NCI-H460 (cell line): ENCODE data around the gene TRIP12. TPM values are rescaled to one million over a fixed set of nuclear protein-coding genes. Genes with fewer than 3 reads are reported as not detected.
A peak's percentile ranks its signal among the peaks of the same experiment; 100 is the strongest.
"Not testable (repeated sequence)": the region's sequence is repeated elsewhere in the genome, so short reads cannot be mapped to it uniquely, and the experiment has no call there.

Experiments
- DNase-seq: peaks from one replicate; pipeline ENCODE4 v3.0.0-alpha.2; 2016; ENCODE audit warnings: low read depth; ENCODE audit errors: extremely low read depth
- total RNA-seq: library from RNA; depleted of rRNA; stranded (reverse); fragments of >200 nt; shearing (Covaris generic); gene quantifications from 2 replicates; pipeline ENCODE4 v1.2.3, GENCODE V29; 2014

Gene TRIP12
- total RNA-seq, 1 experiment from 2014 or later = 117 TPM

GRCh38 chr2:229879191-229879950 is 42.4 kb downstream of the TRIP12 start:
- no peak for DNase-seq

- no peak for DNase-seq
These were observed 46.3 kb downstream of the TRIP12 start for GRCh38 chr2:229875549-229875948.

DNA sequence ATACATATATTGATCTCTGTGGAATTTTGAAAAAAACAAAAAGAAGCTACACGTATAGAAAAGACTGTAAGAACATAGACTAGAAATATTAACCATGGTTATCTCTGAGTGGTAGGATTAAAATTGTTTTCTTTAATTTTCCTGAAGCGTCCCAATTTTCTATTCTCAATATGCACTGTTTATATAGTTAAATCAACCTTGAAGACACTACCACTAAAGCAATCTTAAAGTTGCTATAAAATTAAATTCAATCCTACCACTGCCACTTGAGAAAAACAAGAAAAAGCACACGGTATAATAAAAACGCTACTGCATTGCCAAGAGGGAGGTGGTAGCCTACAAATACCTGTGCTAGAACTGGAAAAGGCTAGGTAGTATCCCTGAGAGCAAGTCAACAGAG is 47.2 kb downstream of the TRIP12 start:
- DNase-seq = no peak

DNA sequence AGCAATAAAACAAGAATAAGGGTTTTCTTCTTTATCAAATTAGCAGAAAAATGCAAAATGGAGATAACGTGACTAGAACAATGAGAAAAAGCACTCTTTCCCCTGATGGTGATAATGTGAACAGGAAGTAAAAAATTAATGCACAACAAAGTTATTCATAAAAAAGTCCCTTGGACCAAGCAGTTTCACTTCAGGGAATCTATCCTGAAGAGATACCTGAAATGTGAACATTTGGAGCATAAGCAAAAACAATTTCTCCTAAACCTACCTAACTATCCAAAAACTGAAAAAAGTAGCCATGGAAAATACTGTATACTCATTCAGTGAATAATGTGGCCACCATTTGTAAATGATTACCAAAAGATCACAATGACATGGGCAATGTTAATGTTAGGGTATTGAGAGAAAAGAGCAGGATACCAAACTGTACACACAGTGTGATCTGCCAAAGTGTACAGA is 48.7 kb downstream of the TRIP12 start:
- no peak for DNase-seq

- DNase-seq = no peak
These were observed 50.7 kb downstream of the TRIP12 start for GRCh38 chr2:229870903-229871656.

- DNase-seq = no peak
These were observed 52.6 kb downstream of the TRIP12 start for GRCh38 chr2:229869226-229869625.

GRCh38 chr2:229868794-229869193 is 53.0 kb downstream of the TRIP12 start:
- no peak for DNase-seq

GRCh38 chr2:229865033-229865432 is 56.8 kb downstream of the TRIP12 start:
- no peak for DNase-seq

DNA sequence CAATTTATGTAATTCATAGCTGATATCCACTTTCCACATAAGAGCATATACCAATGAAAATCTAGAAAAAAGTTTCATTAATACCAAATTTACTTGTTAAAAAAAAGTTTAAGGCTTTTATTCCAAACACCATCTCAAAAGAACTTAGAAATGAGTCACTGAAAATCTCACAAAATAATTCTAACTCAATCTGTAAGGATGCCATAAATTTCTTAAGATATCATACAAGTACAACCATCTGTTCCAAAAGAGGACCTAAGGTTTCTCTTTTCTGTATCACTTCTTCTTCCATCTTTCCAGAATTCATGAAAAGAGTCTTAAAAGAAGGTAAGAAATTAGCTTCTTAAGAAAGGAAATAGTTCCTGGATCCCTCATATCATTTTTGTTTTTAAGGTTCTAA is 60.4 kb downstream of the TRIP12 start:
- no peak for DNase-seq

GRCh38 chr2:229860334-229860733 is 61.5 kb downstream of the TRIP12 start:
- no peak for DNase-seq

GRCh38 chr2:229858351-229858750 is 63.5 kb downstream of the TRIP12 start:
- DNase-seq = no peak

- no peak for DNase-seq
These were observed 64.2 kb downstream of the TRIP12 start for GRCh38 chr2:229857634-229858033.

- no peak for DNase-seq
These were observed 65.4 kb downstream of the TRIP12 start for GRCh38 chr2:229856413-229856812.

DNA sequence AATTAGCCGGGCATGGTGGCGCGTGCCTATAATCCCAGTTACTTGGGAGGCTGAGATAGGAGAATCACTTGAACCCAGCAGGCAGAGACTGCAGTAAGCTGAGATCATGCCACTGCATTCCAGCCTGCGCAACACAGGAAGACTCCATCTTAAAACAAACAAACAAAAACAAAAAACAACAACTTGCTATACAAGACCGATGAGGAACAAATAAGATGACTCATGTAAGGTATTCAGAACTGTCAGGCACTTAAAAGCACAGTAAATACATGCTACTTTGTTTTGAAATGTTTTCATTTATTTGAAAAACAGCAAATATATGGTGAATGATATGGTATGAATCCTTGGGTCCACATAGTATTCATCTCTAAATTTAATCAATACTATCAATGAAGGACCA is 66.7 kb downstream of the TRIP12 start:
- DNase-seq = peak; percentile 63

DNA sequence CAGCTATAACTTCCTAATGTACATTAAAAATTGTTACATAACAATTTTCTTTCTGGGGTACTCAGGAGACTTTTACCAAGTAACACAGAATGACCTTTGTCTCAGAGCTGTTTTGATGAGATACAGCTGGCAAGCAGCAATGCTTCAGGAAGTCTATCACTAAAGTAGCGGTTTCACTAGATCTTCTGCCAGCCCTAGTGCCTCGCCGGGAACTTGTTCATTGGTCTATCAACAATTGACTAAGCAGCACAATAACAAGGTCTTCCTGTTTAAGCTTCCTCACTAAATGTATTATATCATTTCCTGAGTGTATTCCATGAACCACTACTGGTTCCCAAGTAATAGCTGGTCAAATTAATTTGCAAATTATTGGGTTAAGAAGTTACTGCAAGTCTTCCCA is 69.2 kb downstream of the TRIP12 start:
- DNase-seq = no peak

DNA sequence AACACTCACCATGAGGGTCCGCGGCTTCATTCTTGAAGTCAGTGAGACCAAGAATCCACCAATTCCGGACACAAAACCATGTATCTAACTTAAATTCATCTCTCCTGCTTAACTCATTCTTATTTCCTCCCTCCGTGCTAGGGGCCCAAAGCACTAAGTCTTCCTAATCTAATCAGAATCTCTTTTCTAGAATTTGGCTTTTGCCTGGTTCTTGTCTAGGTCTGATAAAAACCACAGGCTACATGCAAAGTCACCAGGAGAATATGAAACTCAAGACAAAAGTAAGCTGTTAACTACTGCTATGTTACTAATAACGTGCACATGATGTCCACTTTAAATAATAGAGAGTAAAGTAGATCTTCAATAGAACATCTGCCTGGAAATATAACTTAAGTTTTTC is 69.9 kb downstream of the TRIP12 start:
- DNase-seq = no peak

- DNase-seq = not testable (repeated sequence)
These were observed 71.2 kb downstream of the TRIP12 start for GRCh38 chr2:229850355-229851275.

DNA sequence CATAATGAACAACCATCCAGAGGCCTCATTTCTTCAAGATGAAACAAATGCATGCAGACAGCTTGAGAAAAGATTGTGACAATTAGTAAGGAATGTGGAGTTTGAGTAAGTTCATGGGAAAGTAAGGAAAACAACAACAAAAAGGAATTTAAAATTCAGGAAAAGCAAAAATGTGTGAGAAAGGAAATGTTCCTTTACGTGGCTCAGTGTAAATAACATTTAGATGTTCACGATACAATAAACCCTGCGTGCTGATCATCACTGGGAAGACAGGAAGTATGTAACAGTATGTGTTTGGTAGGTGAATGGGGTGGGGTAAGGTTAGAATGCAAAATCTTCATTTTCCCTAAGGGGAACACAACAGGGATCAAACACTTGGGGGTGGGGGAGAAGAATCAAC is 72.7 kb downstream of the TRIP12 start:
- DNase-seq = no peak

DNA sequence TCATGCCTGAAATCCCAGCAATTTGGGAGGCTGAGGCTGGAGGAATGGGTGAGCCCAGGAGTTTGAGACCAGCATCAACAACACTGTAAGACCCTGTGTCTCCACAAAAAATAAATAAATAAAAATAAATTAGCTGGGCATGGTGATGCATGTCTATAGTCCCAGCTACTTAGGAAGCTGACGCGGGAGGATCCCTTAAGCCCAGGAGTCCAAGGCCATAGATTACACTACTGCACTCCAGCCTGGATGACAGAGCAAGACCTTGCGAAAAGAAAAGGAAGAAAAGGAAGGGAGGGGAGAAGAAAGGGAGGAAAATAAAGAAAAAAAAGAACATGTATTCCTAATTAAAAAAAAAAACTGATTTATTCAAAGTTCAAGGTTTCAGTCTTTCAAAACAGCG is 78.2 kb downstream of the TRIP12 start:
- DNase-seq = no peak

DNA sequence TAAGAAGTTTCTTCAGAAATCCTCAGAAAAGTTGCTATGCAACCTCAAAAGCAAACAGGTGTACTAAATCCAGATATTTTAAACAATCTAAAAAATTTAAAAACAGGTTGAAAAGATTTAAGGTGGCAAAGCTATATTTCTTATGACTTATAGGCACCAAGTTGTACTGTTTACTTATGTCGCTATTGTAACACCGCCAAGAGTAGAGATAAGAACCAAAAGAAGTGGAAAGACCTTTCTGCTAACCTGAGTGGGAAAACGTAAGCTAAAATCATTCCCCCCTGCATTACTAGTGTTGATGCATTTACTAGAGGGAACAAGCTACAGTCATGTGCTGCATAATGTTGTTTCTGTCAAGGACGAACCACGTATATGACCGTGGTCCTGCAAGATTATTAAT is 83.1 kb downstream of the TRIP12 start:
- DNase-seq = no peak

DNA sequence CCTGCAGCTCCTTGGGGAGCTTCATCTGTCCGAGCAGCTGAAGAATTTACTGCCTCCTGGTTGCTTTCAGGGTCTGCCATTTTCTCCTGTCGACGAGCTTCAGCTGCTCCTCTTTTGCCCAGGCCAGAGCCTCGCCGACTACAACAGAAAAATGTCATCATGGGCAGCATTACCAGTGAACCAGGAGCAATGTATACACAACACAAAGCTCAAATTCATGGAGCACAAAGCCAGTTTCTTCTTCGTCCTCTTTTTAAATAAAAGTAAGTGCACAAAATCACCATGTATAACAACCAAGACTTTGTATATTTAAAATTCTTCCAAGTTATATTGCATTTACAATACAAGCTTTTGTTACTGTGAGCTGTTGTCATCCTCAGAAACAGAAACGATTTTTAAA is 85.0 kb downstream of the TRIP12 start:
- DNase-seq = no peak
